CD4-positive, alpha-beta T cell (primary cell): ENCODE data around the gene IBA57. TPM values are rescaled to one million over a fixed set of nuclear protein-coding genes. Genes with fewer than 3 reads are reported as not detected.
A peak's percentile ranks its signal among the peaks of the same experiment; 100 is the strongest.

Source experiments
- ATAC-seq: fragments of 200-7000 bp; cut with Tn5 transposase; one replicate; pipeline ENCODE4 v1.10.0; 2022; ENCODE audit warnings: mild to moderate bottlenecking; ENCODE audit not compliant: poor library complexity
- CTCF ChIA-PET: fragments of 350-600 bp; sonication (Branson Sonifier 250); formaldehyde crosslinking; loops from one replicate; lab custom pipeline; 2021; ENCODE audit warnings: antibody characterized with exemption, inconsistent platforms; lab: Charles Lee
- POLR2A ChIA-PET: fragments of 350-600 bp; sonication (Branson Sonifier 250); formaldehyde crosslinking; loops from one replicate; lab custom pipeline; 2021; ENCODE audit warnings: antibody characterized with exemption, inconsistent platforms; lab: Charles Lee
- DNase-seq, 14 experiments: peaks; one replicate each; pipeline ENCODE4 v3.0.0-alpha.2; 2013 to 2020; ENCODE audit warnings: mixed read lengths in 2 of 14
- H3K27ac ChIP-seq, 2 donors: one replicate each; pipeline versions ENCODE4 v1.5.1 to v1.7.0; 2013; ENCODE audit warnings: low read length in 2 of 2, low read depth in 1 of 2, mild to moderate bottlenecking in 1 of 2
- H3K27me3 ChIP-seq, 2 experiments: 1 replicate in 1 of 2; 2 replicates in 1 of 2; pipeline versions ENCODE4 v1.6.1 to v1.7.0; 2013; ENCODE audit warnings: low read length in 2 of 2, control low read depth in 1 of 2, mild to moderate bottlenecking in 1 of 2, moderate library complexity in 1 of 2; ENCODE audit not compliant: insufficient read depth in 2 of 2, control insufficient read depth in 1 of 2
- H3K36me3 ChIP-seq: one replicate; pipeline ENCODE4 v1.6.1; 2013; ENCODE audit warnings: low read length, control low read depth; ENCODE audit not compliant: insufficient read depth
- H3K4me1 ChIP-seq: one replicate; pipeline ENCODE4 v1.6.1; 2013; ENCODE audit warnings: low read length, control low read depth; ENCODE audit not compliant: insufficient read depth
- H3K4me3 ChIP-seq: one replicate; pipeline ENCODE4 v1.5.1; 2013; ENCODE audit warnings: mild to moderate bottlenecking, low read length, moderate library complexity
- H3K9me3 ChIP-seq, 2 experiments: 1 replicate in 1 of 2; 2 replicates in 1 of 2; pipeline versions ENCODE4 v1.6.1 to v1.7.0; 2013; ENCODE audit warnings: low read length in 2 of 2, mild to moderate bottlenecking in 2 of 2, control low read depth in 1 of 2, moderate library complexity in 1 of 2; ENCODE audit not compliant: control insufficient read depth in 1 of 2, insufficient read depth in 1 of 2
- H3K27ac Mint-ChIP-seq: one replicate; pipeline ENCODE4 v1.8.0; 2020; ENCODE audit warnings: mixed read lengths
- H3K27me3 Mint-ChIP-seq: one replicate; pipeline ENCODE4 v1.8.0; 2021; ENCODE audit warnings: mixed read lengths
- H3K36me3 Mint-ChIP-seq: one replicate; pipeline ENCODE4 v1.8.0; 2021; ENCODE audit warnings: low read depth, mixed read lengths
- H3K4me1 Mint-ChIP-seq: one replicate; pipeline ENCODE4 v1.8.0; 2021; ENCODE audit warnings: low read depth, mixed read lengths
- H3K4me3 Mint-ChIP-seq: one replicate; pipeline ENCODE4 v1.8.0; 2020; ENCODE audit warnings: mild to moderate bottlenecking, mixed read lengths
- H3K9me3 Mint-ChIP-seq: one replicate; pipeline ENCODE4 v1.8.0; 2020; ENCODE audit warnings: mixed read lengths
- CTCF ChIP-seq: fragments of 200-600 bp; IDR thresholded peaks from one replicate; pipeline ENCODE4 v1.8.0; 2022; ENCODE audit warnings: antibody characterized with exemption, mild to moderate bottlenecking
- intact Hi-C, 2 experiments: fragments of 100-400 bp; cut with DNase I in 1 of 2; cut with micrococcal nuclease in 1 of 2; formaldehyde crosslinking; loops; one replicate each; pipeline versions ENCODE4 v1.15.1 to v1.9.0; 2023 to 2025; cut with DNase I, micrococcal nuclease
- total RNA-seq, 174 experiments: library from RNA in 2 of 174; stranded (reverse) in 2 of 174; gene quantifications; one replicate each; pipeline ENCODE4 v1.2.3 and lab custom pipeline; 2021 to 2026

Gene IBA57
- total RNA-seq, 2 experiments from 2014 or later: 19.7 to 19.9 TPM

- no peak overlapping the region for H3K4me3 ChIP-seq
- no peak overlapping the region for H3K27ac ChIP-seq
- no peak overlapping the region for H3K4me3 Mint-ChIP-seq
- H3K27me3 Mint-ChIP-seq: peaks cover 10% of the 10 kb centered on the region
- H3K36me3 Mint-ChIP-seq: peaks cover 1% of the 10 kb centered on the region
- H3K9me3 ChIP-seq: no peaks in the 10 kb centered on the region
- TF ChIP-seq CTCF: no peak
- peaks cover 10% of the 10 kb centered on the region for H3K4me1 ChIP-seq
- no peak overlapping the region for H3K27ac Mint-ChIP-seq
- ChIA-PET CTCF (no interaction called here), POLR2A (no interaction called here)
- no peaks in the 10 kb centered on the region for H3K36me3 ChIP-seq
- intact Hi-C loops: loop anchor here (5.0 to 10.0 kb wide), 4 partner anchors 132 to 330 kb away; partner anchors contain the start of gene TRIM11 (in 1 of the 2)
- DNase-seq (no peak), ATAC-seq (no peak)
- peaks cover 7% of the 10 kb centered on the region for H3K4me1 Mint-ChIP-seq
- H3K27me3 ChIP-seq: peaks cover 3 to 4% of the 10 kb centered on the region in 2 experiments
- H3K9me3 Mint-ChIP-seq: no peaks in the 10 kb centered on the region
These were observed 31.0 kb upstream of the IBA57 start for GRCh38 chr1:228134591-228134990.

- H3K4me3 Mint-ChIP-seq: no peak overlapping the region
- DNase-seq: peak in 1 of 14 experiments; percentile 52
These were observed 28.7 kb upstream of the IBA57 start for GRCh38 chr1:228136901-228137300.

GRCh38 chr1:228139406-228139930, 26.1 kb upstream of the IBA57 start:
- Histone ChIP-seq H3K36me3 (peaks cover 13% of the 10 kb centered on the region), H3K27ac (peak overlapping the region; percentile 82 to 95), H3K9me3 (no peaks in the 10 kb centered on the region), H3K27me3 (no peaks in the 10 kb centered on the region), H3K4me1 (peaks cover 45% of the 10 kb centered on the region), H3K4me3 (peak overlapping the region; percentile 70)
- CTCF ChIA-PET: interaction anchor here (2.2 to 3.7 kb wide), 2 partner anchors 9 to 26 kb away, joined by 11 to 39 read pairs; partner anchors contain the start of gene IBA57
- Mint-ChIP-seq H3K4me3 (peak overlapping the region; percentile 90), H3K4me1 (peaks cover 44% of the 10 kb centered on the region), H3K27ac (peak overlapping the region; percentile 94), H3K36me3 (peaks cover 30% of the 10 kb centered on the region), H3K9me3 (no peaks in the 10 kb centered on the region), H3K27me3 (no peaks in the 10 kb centered on the region)
- DNase-seq: peak in 1 of 14 experiments; percentile 16
- POLR2A ChIA-PET: interaction anchor here (1.0 to 1.7 kb wide), 5 partner anchors 12 to 29 kb away, joined by 3 to 10 read pairs (median 7); no protein-coding TSS in a partner anchor
- intact Hi-C loops: loop anchor here (1.0 to 10.0 kb wide), 5 partner anchors 30 to 325 kb away; partner anchors contain the start of genes MRPL55 (in 1 of the 2) and TRIM11 (in 1 of the 2)
- peak; percentile 0 for ATAC-seq
- no peak for TF ChIP-seq CTCF

More at GRCh38 chr1:228136901-228137300, 28.7 kb upstream of the IBA57 start:
- Histone ChIP-seq H3K27ac (no peak overlapping the region), H3K9me3 (no peaks in the 10 kb centered on the region), H3K36me3 (peaks cover 4% of the 10 kb centered on the region), H3K27me3 (peaks cover 0 to 3% of the 10 kb centered on the region in 2 experiments), H3K4me1 (peaks cover 19% of the 10 kb centered on the region), H3K4me3 (no peak overlapping the region)
- ChIA-PET POLR2A (interaction anchor here (1.0 to 1.8 kb wide), 2 partner anchors 28 to 30 kb away, joined by 3 to 10 read pairs; partner anchors contain the start of gene IBA57), CTCF (interaction anchor here (3.7 kb wide), 1 partner anchor 29 kb away, joined by 39 read pairs; the partner anchor contains the start of gene IBA57)
- ATAC-seq: no peak
- no peaks in the 10 kb centered on the region for H3K27me3 Mint-ChIP-seq
- intact Hi-C loops: loop anchor here (2.0 to 10.0 kb wide), 4 partner anchors 54 to 328 kb away; partner anchors contain the start of genes ARF1 (in 1 of the 2) and TRIM11 (in 1 of the 2)
- H3K27ac Mint-ChIP-seq: peak overlapping the region; percentile 73
- peaks cover 13% of the 10 kb centered on the region for H3K36me3 Mint-ChIP-seq
- H3K4me1 Mint-ChIP-seq: peaks cover 22% of the 10 kb centered on the region
- no peaks in the 10 kb centered on the region for H3K9me3 Mint-ChIP-seq
- TF ChIP-seq CTCF: no peak
